Stomach (tissue), 9 donors: ENCODE measurements around the gene CDKN2AIPNL. TPM values are rescaled to one million over a fixed set of nuclear protein-coding genes. Genes with fewer than 3 reads are reported as not detected.

Experiments
- DNase-seq, 2 donors: peaks; one replicate each; pipeline versions ENCODE4 v3.0.0 to v3.0.0-alpha.2; 2013 to 2019
- H3K27ac ChIP-seq, 5 donors: fragments of 200-600 bp in 4 of 5; sonication (generic) in 4 of 5; one replicate each; pipeline ENCODE4 v1.5.1; 2013 to 2019; ENCODE audit warnings: mild to moderate bottlenecking in 1 of 5, moderate library complexity in 1 of 5
- H3K27me3 ChIP-seq, 3 donors: fragments of 200-600 bp; sonication (generic); one replicate each; pipeline ENCODE4 v1.5.1; 2017 to 2019; ENCODE audit warnings: mixed run types in 1 of 3
- H3K36me3 ChIP-seq, 4 donors: fragments of 200-600 bp; sonication (generic); 1 replicate in 3 of 4; 2 replicates in 1 of 4; pipeline ENCODE4 v1.5.1; 2016 to 2019
- H3K4me1 ChIP-seq, 4 donors: fragments of 200-600 bp; sonication (generic); one replicate each; pipeline ENCODE4 v1.5.1; 2016 to 2019
- H3K4me3 ChIP-seq, 4 donors: fragments of 200-600 bp; sonication (generic) in 3 of 4; one replicate each; pipeline ENCODE4 v1.5.1; 2016 to 2019; ENCODE audit warnings: mild to moderate bottlenecking in 1 of 4
- H3K9me3 ChIP-seq, 4 donors: fragments of 200-600 bp; sonication (generic); one replicate each; pipeline ENCODE4 v1.5.1; 2016 to 2019
- CTCF ChIP-seq, 7 experiments: fragments of 450-650 bp in 4 of 7; fragments of 200-600 bp in 3 of 7; sonication (generic) in 3 of 7; IDR thresholded peaks; one replicate each; pipeline ENCODE4 v1.5.1; 2016 to 2019; ENCODE audit warnings: antibody characterized with exemption in 7 of 7, control low read depth in 2 of 7, mild to moderate bottlenecking in 1 of 7
- EP300 ChIP-seq: sonication (generic); formaldehyde crosslinking; IDR thresholded peaks from one replicate; pipeline ENCODE4 v1.6.1; 2017; ENCODE audit warnings: antibody characterized with exemption
- POLR2A ChIP-seq, 4 donors: fragments of 450-650 bp; IDR thresholded peaks; one replicate each; pipeline ENCODE4 v1.6.1; 2016; ENCODE audit warnings: antibody characterized with exemption in 4 of 4, control low read depth in 2 of 4, mild to moderate bottlenecking in 1 of 4, moderate library complexity in 1 of 4
- POLR2AphosphoS5 ChIP-seq, 3 donors: sonication (generic); formaldehyde crosslinking; IDR thresholded peaks; one replicate each; pipeline ENCODE4 v1.6.1; 2016; ENCODE audit warnings: antibody characterized with exemption in 3 of 3
- WGBS, 5 donors: extraction: QIAGEN DNeasy Blood & Tissue Kit in 3 of 5; methylation state at CpG; one replicate each; pipeline versions ENCODE4 v1.1.5 to v1.1.7; 2013 to 2018; 5-methylcytosine and 5-hydroxymethylcytosine counted together
- intact Hi-C: fragments of 100-400 bp; cut with DNase I; formaldehyde crosslinking; loops from one replicate; pipeline ENCODE4 v1.15.1; 2023; ENCODE audit warnings: low total_unique reads
- polyA plus RNA-seq, 3 donors: library from polyadenylated mRNA; stranded (reverse); fragments of 200-250 nt; gene quantifications; one replicate each; pipeline ENCODE4 v1.2.3, GENCODE V29; 2013
- total RNA-seq, 5 donors: library from RNA; depleted of rRNA; stranded (reverse); fragments of >200 nt; gene quantifications; one replicate each; pipeline versions ENCODE4 v1.1.0 to v1.2.3, GENCODE V29; 2014 to 2016
- donor health status: healthy with polysubstance abuse.
- donor health status: Bipolar disorder and iron deficiency.
- donor health status: healthy.

CDKN2AIPNL gene
- total and polyA plus RNA-seq, 8 donors: 2.0 to 49.7 (median 30.3) TPM

- Histone ChIP-seq H3K9me3 (no peaks in the 10 kb centered on the region), H3K27me3 (no peaks in the 10 kb centered on the region), H3K4me3 (no peak overlapping the region), H3K27ac (no peak overlapping the region), H3K36me3 (peaks cover 0 to 61% (median 53%) of the 10 kb centered on the region in 4 donors), H3K4me1 (peaks cover 0 to 4% (median 2%) of the 10 kb centered on the region in 4 donors)
- 42 to 65% (median 47%) methylated on average over 5 of the region's 5 CpGs for WGBS, 5 donors
- intact Hi-C loops: no loop called here
- DNase-seq: peak in 1 of 2 donors; percentile 37
- TF ChIP-seq CTCF (IDR thresholded peaks at IDR 0.05) (no peak), POLR2A (IDR thresholded peaks at IDR 0.05) (no peak), EP300 (no peak), POLR2AphosphoS5 (IDR thresholded peaks at IDR 0.05) (no peak)
These were observed 7.7 kb downstream of the CDKN2AIPNL start for GRCh38 chr5:134403951-134404350.

GRCh38 chr5:134398609-134399155 lies 13.0 kb downstream of the CDKN2AIPNL start:
- intact Hi-C loops: no loop called here
- Histone ChIP-seq H3K4me3 (no peak overlapping the region), H3K27ac (no peak overlapping the region), H3K27me3 (no peaks in the 10 kb centered on the region), H3K9me3 (no peaks in the 10 kb centered on the region), H3K4me1 (no peaks in the 10 kb centered on the region), H3K36me3 (peaks cover 14 to 81% (median 77%) of the 10 kb centered on the region in 4 donors)
- no peak for DNase-seq
- WGBS, 5 donors: 90 to 97% (median 95%) methylated on average over 2 of the region's 2 CpGs
- no peak for TF ChIP-seq POLR2AphosphoS5 (IDR thresholded peaks at IDR 0.05)
- TF ChIP-seq POLR2A (IDR thresholded peaks at IDR 0.05): no peak
- TF ChIP-seq CTCF (IDR thresholded peaks at IDR 0.05): no peak
- TF ChIP-seq EP300: no peak

- Histone ChIP-seq H3K4me1 (peaks cover 0 to 5% (median 0%) of the 10 kb centered on the region in 4 donors), H3K4me3 (no peak overlapping the region), H3K27ac (no peak overlapping the region), H3K36me3 (peaks cover 18 to 91% (median 88%) of the 10 kb centered on the region in 4 donors), H3K27me3 (no peaks in the 10 kb centered on the region), H3K9me3 (no peaks in the 10 kb centered on the region)
- WGBS, 5 donors: 85 to 100% (median 88%) methylated on average over 2 of the region's 2 CpGs
- DNase-seq: no peak
- TF ChIP-seq POLR2AphosphoS5 (IDR thresholded peaks at IDR 0.05): no peak
- no peak for TF ChIP-seq CTCF (IDR thresholded peaks at IDR 0.05)
- TF ChIP-seq POLR2A (IDR thresholded peaks at IDR 0.05): no peak
- TF ChIP-seq EP300: no peak
- intact Hi-C loops: no loop called here
These were observed 14.5 kb downstream of the CDKN2AIPNL start for GRCh38 chr5:134397196-134397595.

- WGBS, 5 donors: 68 to 93% (median 89%) methylated on average over 4 of the region's 4 CpGs
- Histone ChIP-seq H3K27ac (no peak overlapping the region), H3K4me3 (no peak overlapping the region), H3K27me3 (no peaks in the 10 kb centered on the region), H3K4me1 (peaks cover 0 to 5% (median 0%) of the 10 kb centered on the region in 4 donors), H3K36me3 (peaks cover 18 to 91% (median 88%) of the 10 kb centered on the region in 4 donors), H3K9me3 (no peaks in the 10 kb centered on the region)
- DNase-seq: no peak
- TF ChIP-seq CTCF (IDR thresholded peaks at IDR 0.05) (no peak), POLR2A (IDR thresholded peaks at IDR 0.05) (no peak), EP300 (no peak), POLR2AphosphoS5 (IDR thresholded peaks at IDR 0.05) (no peak)
- intact Hi-C loops: no loop called here
These were observed 15.4 kb downstream of the CDKN2AIPNL start for GRCh38 chr5:134396274-134396673.
